Mesangial cell (primary cell): ENCODE results near the gene RAE1. TPM values are rescaled to one million over a fixed set of nuclear protein-coding genes. Genes with fewer than 3 reads are reported as not detected.

ENCODE experiments used
- total RNA-seq: library from RNA; depleted of rRNA; stranded (reverse); fragments of >200 nt; gene quantifications from 2 replicates; pipeline ENCODE4 v1.2.3, GENCODE V29; 2015

The RAE1 gene, protein sequence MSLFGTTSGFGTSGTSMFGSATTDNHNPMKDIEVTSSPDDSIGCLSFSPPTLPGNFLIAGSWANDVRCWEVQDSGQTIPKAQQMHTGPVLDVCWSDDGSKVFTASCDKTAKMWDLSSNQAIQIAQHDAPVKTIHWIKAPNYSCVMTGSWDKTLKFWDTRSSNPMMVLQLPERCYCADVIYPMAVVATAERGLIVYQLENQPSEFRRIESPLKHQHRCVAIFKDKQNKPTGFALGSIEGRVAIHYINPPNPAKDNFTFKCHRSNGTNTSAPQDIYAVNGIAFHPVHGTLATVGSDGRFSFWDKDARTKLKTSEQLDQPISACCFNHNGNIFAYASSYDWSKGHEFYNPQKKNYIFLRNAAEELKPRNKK
- 25.6 and 41.4 TPM in 2 replicates for total RNA-seq

DNA sequence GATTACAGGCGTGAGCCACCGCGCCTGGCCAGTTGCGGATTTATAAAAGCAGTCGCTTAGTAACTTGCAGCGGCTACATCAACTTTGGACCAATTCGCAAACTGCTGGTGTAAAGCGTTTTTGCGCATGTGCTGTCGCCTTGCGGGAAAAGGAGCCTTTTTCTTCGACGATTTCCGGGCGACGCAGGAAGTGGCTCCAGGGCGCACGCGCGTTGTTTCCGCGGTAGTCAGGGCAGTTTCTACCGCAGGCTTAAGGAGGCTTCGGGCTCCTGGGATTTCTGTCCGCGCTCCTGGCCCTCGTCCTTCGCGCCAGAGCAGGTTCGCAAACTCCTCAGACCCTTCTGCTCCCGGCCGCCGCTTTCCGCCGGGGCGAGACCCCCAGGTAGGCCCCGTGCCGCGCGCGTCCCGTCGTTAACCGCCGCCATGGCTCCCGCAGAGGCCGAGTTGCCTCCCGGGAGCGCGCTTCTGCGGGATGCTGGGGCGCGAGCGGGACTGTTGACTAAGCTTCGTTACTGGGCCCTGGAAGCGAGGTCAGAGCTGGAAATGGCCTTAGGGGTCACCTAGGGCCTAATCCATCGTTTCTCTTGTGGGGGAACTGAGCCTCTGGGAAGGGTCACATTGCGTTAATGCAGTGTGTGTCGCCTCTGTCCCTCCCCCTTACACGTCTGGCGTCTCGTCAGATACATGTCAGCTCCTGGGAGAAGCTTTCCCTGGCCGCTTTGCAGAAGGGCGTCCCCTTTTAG, at the start of gene RAE1:
RAE1 (plus strand) TSS at position 214 of the 742 bp plus-strand sequence. CDS start 2,784 bp downstream, outside the sequence.

DNA sequence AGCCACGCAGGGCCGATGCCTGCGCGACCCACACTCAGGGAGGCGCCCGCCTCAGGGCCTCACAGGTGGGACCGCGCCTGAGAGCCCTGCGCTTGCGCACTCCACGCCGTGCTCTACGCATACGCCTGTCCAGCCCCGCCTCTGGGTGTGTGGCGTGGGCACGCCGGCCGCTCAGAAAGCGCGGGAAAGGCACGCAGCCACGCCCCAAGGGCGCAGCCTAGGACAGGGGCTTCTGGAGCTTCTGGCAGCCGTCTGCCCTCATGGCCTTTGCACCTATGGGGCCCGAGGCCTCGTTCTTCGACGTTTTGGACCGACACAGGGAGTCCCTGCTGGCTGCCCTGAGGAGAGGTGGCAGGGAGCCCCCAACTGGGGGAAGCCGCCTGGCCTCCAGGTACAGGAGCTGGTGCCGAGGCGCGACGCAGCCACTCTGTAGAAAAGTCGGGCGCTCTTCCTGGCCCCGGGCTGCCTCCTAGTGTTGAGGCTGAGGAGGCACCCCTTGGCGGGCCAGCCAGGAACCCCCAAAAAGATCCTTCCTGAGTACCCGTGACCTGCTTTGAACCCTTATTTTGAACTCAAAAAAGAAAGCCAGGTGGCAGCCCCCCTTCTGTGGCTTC, 21.3 kb upstream of the RAE1 start, which contains the start of gene SPO11:
SPO11 (plus strand) TSS at position 196 of the 614 bp plus-strand sequence; CDS start at position 261, 65 bp downstream.

DNA sequence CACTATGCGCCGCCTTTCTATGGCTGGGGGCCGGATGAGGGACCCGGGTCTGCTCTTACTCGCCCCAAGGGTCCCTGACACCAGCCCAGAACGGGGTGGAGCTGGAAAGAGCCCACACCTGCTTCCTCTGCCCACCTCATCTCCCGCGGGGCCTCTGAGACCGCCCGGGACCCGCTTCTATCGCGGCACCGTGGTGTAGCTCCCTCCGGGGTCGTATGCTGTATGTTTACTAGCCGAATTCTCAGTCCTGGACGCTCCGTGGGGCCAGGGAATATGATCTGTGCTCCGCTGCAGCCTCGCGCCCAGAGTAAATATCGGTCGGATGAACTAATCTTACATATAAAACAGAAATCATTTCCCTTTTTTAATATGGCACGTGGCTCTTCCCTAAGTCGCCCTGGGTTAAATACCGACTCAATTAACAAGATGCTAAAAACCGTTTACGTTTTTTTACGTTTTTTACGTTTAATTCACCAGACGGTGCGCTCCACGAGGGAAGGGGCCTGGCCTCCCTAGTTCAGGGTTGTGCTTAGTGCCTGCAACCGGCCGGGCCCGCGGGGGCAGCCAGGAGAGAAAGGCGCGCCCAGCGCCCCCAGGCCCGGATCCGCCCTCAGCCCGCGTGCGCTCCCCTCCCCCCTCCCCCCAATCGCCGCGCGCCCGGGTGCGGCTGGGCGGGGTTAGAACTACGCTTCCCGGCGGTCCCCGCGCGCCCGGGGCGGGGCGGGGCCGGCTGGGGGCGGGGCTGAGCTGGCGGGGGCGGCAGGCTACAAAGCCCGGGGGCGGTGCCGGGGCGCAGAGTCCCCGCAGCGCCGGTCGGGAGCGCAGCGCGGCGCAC, 39.8 kb downstream of the RAE1 start, which contains the start of gene RBM38:
RBM38 (plus strand) TSS at position 793 of the 835 bp plus-strand sequence. CDS start 186 bp downstream, outside the sequence.

Other genes with a start within 250 kb of the RAE1 start
- gene BMP7, start 84.6 kb upstream of the RAE1 start, total RNA-seq: 2.4 and 4.4 TPM in 2 replicates
- gene SPO11, start 21.5 kb upstream of the RAE1 start, total RNA-seq: not detected in 2 replicates
- 39.8 and 40.9 TPM in 2 replicates for gene RBM38, start 40.1 kb downstream of the RAE1 start, total RNA-seq
- gene CTCFL, start 173.9 kb downstream of the RAE1 start, total RNA-seq: under 0.01 TPM in 1 of 2 replicates, not detected in the other
- not detected in 2 replicates for gene PCK1, start 209.9 kb downstream of the RAE1 start, total RNA-seq